ENCODE measurements around the gene MICU2. TPM values are rescaled to one million over a fixed set of nuclear protein-coding genes. Genes with fewer than 3 reads are reported as not detected.

The MICU2 gene
- total RNA-seq, 1 donor from 2014 or later, result 41.5 TPM

DNA sequence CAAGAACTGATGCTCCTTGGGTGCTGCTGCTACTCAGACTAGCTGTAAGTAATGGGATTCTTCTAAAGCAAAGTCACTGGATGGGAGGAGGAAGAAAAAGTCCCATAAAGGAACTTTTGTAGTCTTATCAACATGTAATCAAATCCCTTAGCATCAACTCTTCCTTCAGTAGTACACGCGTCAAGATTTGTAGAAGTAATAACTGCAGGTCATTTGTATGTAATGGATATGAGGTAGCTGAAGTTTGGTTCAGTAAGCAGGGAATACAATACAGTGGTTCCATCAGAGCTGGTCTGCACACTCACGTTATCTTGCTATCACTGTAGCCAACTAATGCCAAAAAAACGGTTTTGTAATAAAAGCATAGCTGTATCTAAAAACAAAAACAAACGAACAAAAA is 72.5 kb downstream of the MICU2 start:
- Histone ChIP-seq H3K4me3 (no peak overlapping the region), H3K36me3 (peaks cover 0 to 6% of the 10 kb centered on the region in 2 donors), H3K27me3 (no peaks in the 10 kb centered on the region), H3K4me1 (no peaks in the 10 kb centered on the region), H3K9me3 (no peaks in the 10 kb centered on the region), H3K27ac (no peak overlapping the region)
- TF ChIP-seq, protein P1, sequence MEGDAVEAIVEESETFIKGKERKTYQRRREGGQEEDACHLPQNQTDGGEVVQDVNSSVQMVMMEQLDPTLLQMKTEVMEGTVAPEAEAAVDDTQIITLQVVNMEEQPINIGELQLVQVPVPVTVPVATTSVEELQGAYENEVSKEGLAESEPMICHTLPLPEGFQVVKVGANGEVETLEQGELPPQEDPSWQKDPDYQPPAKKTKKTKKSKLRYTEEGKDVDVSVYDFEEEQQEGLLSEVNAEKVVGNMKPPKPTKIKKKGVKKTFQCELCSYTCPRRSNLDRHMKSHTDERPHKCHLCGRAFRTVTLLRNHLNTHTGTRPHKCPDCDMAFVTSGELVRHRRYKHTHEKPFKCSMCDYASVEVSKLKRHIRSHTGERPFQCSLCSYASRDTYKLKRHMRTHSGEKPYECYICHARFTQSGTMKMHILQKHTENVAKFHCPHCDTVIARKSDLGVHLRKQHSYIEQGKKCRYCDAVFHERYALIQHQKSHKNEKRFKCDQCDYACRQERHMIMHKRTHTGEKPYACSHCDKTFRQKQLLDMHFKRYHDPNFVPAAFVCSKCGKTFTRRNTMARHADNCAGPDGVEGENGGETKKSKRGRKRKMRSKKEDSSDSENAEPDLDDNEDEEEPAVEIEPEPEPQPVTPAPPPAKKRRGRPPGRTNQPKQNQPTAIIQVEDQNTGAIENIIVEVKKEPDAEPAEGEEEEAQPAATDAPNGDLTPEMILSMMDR (IDR thresholded peaks at IDR 0.05), result no peak
- DNase-seq (ENCODE audit: low spot score in 2 of 2), result no peak
- intact Hi-C loops (cut with DNase I), result no loop called here

DNA sequence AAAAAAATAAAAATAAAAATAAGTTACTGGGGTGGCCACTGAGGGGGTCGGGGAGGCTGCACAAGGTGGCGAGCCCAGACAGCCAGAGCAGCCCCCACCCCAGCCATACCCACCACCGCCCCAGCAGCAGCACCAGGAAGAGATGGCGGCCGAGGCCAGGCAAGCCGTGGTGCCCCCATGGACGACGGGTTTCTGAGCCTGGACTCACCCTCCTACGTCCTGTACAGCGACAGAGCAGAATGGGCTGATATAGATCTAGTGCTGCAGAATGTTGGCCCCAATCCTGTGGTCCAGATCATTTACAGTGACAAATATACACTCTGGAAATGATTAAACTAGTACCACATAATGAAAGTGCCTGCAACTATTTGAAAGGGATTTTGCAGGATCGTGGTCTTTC is 73.3 kb downstream of the MICU2 start:
- H3K9me3 ChIP-seq, result no peaks in the 10 kb centered on the region
- H3K36me3 ChIP-seq, result peaks cover 0 to 11% of the 10 kb centered on the region in 2 donors
- DNase-seq (ENCODE audit: low spot score in 2 of 2), result no peak
- H3K4me1 ChIP-seq, result no peaks in the 10 kb centered on the region
- TF ChIP-seq, protein P1 (IDR thresholded peaks at IDR 0.05), result no peak
- no peak overlapping the region for H3K27ac ChIP-seq
- intact Hi-C loops (cut with DNase I), result no loop called here
- H3K4me3 ChIP-seq, result no peak overlapping the region
- H3K27me3 ChIP-seq, result no peaks in the 10 kb centered on the region

DNA sequence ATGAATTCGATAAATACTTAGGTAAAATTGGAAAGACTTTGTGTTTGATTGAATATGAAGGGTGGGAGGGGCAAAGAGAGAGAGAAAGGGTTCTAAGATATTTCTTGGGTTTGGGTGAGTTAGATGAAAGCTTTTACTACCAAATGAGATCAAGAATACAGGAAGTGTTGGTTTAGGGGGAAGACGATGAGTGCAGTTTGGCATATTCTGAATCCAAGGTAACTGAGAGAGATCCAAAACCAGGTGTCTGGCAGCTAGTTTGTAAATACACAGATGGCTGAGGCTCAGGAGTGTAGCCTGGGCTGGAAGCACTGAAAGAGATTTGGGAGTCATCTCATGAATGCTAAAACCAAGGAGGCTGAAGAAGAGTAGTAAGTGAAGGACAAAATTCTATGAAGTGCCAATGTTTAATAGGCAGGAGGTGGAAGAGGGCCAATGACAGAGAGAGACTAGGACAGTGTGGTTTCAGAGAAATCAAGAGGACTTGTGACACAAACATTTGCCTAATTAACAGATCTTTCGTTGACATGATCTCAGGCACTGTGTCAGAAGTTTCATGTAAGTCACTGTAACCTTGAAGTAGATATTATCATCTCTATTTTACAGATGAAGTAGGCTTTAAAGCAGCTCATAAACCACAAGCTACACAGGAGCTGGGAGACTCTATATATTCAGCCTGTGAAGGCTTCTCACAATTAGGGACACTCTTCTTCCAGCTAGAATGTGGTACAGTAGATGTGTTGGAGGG is 74.7 kb downstream of the MICU2 start:
- TF ChIP-seq, protein P1 (IDR thresholded peaks at IDR 0.05), result no peak
- Histone ChIP-seq H3K27ac (no peak overlapping the region), H3K27me3 (no peaks in the 10 kb centered on the region), H3K4me3 (no peak overlapping the region), H3K36me3 (peaks cover 0 to 11% of the 10 kb centered on the region in 2 donors), H3K4me1 (no peaks in the 10 kb centered on the region), H3K9me3 (no peaks in the 10 kb centered on the region)
- intact Hi-C loops (cut with DNase I), result no loop called here
- no peak for DNase-seq (ENCODE audit: low spot score in 2 of 2)

DNA sequence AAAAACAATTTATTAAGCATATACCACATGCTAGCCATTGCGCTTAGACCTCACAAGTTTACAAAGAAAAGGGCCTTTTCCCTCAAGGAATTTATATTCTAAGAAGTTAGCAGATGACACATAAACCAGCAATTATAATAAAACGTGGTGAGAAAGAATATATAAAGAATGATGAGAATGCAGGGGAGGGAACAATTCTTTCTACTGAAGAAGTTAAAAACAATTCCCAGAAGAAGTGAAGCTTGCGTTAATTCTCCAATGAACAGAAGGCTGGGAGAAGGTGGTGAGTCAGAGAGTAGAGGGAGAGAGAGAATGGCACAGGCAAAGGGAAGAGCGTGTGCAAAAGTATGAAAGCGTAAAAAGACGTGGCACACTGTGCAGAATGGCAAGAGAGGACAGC is 75.4 kb downstream of the MICU2 start:
- no peaks in the 10 kb centered on the region for H3K27me3 ChIP-seq
- intact Hi-C loops (cut with DNase I), result no loop called here
- no peaks in the 10 kb centered on the region for H3K4me1 ChIP-seq

GRCh38 chr13:21526707-21527540 is 77.0 kb downstream of the MICU2 start:
- Histone ChIP-seq H3K27ac (no peak overlapping the region), H3K4me3 (no peak overlapping the region), H3K9me3 (no peaks in the 10 kb centered on the region), H3K27me3 (no peaks in the 10 kb centered on the region), H3K4me1 (no peaks in the 10 kb centered on the region), H3K36me3 (peaks cover 0 to 18% of the 10 kb centered on the region in 2 donors)
- intact Hi-C loops (cut with DNase I), result no loop called here
- TF ChIP-seq, protein P1 (IDR thresholded peaks at IDR 0.05), result no peak
- no peak for DNase-seq (ENCODE audit: low spot score in 2 of 2)

More for the DNA sequence above, 75.4 kb downstream of the MICU2 start:
- peaks cover 0 to 11% of the 10 kb centered on the region in 2 donors for H3K36me3 ChIP-seq
- H3K9me3 ChIP-seq, result no peaks in the 10 kb centered on the region
- no peak overlapping the region for H3K27ac ChIP-seq
- H3K4me3 ChIP-seq, result no peak overlapping the region
- TF ChIP-seq, protein P1 (IDR thresholded peaks at IDR 0.05), result no peak
- no peak for DNase-seq (ENCODE audit: low spot score in 2 of 2)
